COLO668 (cell line): ENCODE measurements around the gene ZNF446.
A peak's percentile ranks its signal among the peaks of the same experiment; 100 is the strongest.
"Not testable (repeated sequence)": the region's sequence is repeated elsewhere in the genome, so short reads cannot be mapped to it uniquely, and the experiment has no call there.

Experiments used
- DNase-seq: peaks from one replicate; lab custom pipeline; 2025; ENCODE audit not compliant: unreplicated experiment; lab: John Stamatoyannopoulos, UW

ZNF446 gene

DNA sequence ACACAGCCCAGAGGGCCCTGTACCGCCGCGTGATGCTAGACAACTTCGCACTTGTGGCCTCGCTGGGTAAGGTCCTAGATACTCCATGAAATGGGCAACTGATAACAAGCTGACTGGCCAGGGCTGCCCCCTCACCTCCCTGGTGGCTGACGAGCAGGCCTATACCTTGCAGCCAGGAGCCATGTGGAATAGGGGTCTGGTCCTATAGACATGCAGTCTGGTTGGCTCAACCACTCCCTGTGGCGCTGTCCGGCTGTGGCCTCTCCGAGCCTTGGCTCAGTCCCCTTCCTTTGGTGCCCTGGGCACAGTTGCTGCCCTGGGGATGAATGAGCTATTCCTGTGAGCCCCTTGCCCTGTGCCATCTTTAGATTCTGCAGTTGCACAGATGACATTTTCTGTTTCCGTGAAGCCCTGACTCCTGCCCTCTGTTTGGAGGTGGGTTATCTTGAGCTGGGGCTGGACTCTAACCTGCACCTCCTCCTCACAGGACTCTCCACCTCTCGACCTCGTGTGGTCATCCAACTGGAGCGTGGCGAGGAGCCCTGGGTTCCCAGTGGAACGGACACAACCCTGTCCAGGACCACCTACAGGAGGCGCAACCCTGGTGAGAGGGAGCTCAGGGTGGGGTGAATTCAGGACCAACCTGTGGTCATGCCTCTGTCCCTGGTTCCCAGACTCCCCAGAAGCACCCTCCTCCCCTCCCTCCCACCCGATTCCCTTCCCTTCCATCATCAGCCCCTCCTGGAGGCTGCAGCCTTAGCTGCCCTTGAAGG lies 6.7 kb upstream of the ZNF446 start:
- no peak for DNase-seq

DNA sequence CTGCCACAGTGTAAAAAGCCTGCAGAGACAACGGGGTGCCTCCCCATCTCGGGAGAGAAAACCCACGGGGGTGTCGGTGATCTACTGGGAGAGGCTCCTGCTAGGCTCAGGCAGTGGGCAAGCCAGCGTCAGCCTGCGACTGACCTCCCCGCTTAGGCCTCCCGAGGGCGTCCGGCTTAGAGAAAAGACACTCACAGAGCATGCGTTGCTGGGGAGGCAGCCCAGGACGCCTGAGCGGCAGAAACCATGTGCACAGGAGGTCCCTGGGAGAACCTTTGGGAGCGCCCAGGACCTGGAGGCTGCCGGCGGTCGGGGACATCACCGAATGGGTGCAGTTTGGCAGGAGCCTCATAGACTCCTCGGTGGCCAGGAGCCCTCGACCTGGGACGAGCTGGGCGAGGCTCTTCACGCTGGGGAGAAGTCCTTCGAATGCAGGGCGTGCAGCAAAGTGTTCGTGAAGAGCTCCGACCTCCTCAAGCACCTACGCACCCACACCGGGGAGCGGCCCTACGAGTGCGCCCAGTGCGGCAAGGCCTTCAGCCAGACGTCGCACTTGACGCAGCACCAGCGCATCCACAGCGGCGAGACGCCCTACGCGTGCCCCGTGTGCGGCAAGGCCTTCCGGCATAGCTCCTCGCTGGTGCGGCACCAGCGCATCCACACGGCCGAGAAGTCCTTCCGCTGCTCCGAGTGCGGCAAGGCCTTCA lies 5.2 kb upstream of the ZNF446 start:
- not testable (repeated sequence) for DNase-seq

DNA sequence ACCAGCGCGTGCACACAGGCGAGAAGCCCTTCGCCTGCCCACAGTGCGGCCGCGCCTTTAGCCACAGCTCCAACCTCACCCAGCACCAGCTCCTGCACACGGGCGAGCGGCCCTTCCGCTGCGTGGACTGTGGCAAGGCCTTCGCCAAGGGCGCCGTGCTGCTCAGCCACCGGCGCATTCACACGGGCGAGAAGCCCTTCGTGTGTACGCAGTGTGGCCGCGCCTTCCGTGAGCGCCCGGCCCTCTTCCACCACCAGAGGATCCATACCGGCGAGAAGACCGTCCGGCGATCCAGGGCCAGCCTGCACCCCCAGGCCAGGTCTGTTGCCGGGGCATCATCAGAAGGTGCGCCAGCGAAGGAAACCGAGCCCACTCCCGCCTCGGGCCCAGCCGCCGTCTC lies 4.4 kb upstream of the ZNF446 start:
- DNase-seq, result no peak

DNA sequence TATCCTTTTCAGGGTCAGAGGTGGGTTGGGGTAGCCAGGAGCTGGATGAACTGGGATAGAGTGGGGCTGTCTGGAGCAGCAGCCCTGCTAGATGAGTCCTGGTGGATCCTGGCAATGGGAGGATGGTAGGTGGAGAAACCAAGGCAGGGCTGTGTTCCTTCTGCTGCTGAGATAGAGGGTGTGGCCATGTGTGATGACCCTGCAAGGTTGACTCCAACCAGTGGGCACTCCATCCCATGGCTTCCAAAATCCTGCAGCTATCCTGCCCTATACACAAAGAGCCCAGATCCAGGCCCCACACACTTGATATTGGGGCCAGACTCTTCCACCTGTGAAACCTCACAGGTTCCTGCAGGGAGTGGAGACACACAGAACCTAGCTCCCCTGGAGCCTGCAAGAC lies 2.4 kb upstream of the ZNF446 start:
- DNase-seq, result no peak

DNA sequence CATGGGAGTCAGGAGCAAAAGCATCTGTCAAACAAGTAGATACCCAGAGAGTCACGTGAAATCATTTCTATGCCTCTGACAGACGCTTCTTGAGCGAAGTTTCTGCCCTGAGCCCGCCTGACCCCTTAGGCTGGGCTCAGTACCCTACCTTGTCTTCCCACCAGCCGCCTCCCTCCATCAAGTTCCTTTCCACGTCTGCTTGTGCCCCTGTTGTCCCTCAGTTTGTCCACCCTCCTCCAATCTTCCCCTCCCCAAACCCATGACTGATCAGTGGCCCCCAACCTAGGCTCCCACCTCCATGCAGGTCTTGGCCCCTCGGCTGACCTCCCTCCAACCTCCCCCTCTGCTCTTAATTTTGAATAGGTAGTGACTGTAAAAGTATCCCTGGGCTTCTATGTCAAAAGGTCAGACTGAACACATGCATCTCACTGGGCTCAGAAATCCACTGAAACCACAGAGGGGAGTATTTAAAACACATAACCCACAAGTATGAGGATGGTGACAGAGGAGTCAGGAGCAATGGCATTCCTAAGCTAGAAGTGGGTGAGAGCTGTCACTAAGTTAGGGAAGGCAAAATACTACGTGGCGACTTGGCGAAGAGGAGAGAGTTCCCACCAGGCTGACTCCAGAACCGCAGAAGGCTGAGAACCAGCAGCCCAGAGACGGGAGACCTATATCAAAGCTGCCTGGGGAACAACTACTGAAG lies 1.7 kb upstream of the ZNF446 start:
- DNase-seq, result no peak

DNA sequence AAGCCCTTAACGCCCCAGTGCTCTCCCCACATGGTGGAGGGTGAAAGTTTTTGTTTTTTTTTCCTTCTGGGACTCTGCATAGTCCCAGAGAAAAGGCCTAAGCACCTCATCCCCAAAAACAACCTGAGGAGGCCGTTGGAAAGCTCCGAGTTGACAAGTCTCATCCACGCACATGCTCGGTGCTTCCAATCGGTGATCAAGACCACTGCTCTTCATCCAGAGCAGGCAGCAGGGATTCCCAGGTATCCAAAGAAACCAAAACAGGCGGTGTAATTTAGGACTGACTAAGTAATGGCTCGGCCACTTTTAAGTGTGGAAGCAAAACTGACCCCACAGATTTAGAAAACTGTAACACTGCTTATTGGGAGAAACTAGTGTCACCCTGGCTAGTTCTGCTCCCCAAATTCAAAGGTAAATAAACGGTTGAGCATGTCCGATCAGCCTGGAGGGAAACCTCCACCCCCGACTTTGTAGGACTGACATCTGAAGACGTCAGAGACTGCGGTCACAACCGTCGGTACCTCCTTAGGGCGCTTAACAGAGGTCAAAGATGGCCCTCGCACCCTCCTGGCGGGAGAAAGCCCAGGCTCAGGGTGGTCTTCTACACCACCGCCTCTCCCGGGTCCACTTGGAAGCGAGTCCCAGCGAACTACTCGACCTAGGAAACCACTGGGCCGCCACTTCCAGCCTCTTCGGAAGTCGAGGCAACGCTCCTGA lies 997 bp upstream of the ZNF446 start:
- no peak for DNase-seq

DNA sequence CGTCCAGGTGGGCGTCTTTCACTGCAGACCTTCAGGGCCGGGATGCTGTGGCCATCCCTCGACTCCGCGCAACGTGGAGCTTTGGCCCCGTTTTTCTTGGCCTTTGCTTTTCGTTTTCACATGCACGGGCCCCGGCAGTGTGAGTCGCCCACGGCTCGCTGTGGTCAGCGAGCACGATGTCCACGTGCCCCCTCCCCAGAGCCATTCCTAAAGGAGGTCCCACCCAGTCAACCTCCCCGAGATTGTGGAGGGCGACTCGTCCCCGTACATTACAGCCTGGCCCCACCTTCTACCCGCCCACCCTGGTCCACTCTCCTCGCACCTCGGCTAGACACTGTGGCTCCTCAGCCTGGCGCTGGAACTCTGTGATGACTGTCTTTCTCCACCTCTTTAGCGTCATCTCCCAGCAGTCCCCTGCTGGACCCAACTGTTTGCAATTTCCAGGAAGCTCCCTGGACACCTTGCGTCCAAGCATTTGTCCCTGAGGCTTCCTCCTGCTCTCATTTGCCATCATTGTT lies 405 bp downstream of the ZNF446 start:
- DNase-seq, result peak; percentile 13

DNA sequence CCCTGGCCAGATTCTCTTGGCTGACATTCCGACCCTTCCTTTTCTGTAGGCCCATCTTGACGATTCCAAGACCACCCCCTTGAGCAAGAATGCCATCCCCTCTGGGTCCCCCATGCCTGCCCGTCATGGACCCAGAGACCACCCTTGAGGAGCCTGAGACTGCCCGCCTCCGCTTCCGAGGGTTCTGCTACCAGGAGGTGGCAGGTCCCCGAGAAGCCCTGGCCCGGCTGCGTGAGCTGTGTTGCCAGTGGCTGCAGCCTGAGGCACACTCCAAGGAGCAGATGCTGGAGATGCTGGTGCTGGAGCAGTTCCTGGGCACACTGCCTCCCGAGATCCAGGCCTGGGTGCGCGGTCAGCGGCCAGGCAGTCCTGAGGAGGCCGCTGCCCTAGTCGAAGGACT lies 978 bp downstream of the ZNF446 start:
- no peak for DNase-seq

DNA sequence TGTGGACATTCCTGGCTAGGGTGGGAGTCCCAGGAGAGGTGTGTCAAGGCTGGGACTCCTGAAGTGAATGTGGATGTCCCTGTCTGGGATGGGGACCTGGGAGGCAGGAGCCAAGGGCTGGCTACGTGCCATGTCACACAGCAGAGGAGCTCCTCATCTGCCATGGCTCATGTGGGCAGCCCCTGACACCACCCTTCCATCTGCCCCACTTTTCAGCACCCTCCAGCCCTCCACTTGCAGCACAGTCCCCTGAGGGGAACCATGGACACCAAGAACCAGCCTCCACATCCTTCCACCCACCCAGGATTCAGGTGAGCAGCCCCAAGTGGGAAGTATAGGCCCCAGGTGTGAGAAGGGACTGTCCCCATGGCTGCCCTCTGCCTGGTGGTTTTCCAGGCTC lies 1.7 kb downstream of the ZNF446 start:
- DNase-seq, result no peak

DNA sequence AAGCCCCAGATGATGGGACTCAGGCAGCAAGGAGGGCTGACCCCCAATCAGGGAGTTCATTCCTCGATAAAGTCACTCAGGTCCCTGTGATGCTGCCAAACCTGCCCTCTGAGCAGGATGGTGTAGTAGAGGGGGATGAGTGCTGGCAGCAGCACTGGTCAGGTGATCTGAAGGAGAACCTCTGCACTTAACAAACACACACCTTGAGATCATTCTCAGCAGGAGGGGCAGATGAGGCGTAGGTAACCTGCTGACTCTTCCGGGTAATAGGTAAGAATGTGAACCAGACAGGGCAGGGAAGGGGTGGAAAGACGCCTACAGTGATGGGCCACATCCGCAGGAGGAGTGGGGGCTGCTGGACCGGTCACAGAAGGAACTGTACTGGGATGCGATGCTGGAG lies 3.2 kb downstream of the ZNF446 start:
- no peak for DNase-seq

DNA sequence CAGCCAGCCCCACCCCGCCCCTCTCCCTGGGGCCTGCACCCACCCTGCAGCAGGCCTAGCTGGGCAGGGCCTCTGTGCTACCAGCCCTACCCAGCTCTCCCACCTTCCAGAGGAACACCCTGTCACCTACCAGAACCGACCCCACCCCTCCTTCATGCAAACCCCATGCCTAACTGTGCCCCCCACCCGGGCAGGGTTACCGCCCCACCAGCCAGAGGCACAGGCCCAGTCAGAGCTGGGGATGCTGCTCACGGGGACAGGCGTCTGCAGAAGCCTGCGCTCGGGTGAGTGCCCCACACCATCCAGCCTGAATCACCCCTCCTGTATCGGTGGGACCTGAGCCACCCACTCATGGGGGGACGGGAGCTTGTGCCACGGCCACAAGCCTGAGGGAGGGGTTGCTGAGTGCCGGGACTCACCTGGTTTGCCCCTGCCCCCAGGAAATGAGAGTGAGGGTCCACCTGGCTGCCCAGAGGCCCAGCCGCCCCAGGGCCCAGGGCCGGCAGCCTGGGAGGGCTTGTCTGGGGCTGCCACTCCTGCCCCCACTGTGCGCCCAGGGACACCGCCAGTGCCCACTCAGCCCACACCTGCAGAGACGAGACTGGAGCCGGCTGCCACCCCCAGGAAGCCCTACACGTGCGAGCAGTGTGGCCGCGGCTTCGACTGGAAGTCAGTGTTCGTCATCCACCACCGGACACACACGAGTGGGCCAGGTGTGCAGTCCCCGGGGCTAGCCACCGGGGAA lies 3.8 kb downstream of the ZNF446 start:
- no peak for DNase-seq

DNA sequence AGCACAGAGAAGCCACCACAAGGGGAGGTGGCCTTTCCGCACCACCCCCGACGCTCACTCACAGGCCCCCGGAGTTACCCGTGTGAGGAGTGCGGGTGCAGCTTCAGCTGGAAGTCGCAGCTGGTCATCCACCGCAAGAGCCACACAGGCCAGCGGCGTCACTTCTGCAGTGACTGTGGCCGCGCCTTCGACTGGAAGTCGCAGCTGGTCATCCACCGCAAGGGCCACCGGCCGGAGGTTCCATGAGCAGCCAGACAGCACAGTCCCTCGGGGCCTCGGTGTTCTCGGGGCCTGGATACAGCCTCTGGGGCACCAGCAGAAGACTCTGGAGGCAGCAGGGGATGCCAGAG lies 4.3 kb downstream of the ZNF446 start:
- no peak for DNase-seq

DNA sequence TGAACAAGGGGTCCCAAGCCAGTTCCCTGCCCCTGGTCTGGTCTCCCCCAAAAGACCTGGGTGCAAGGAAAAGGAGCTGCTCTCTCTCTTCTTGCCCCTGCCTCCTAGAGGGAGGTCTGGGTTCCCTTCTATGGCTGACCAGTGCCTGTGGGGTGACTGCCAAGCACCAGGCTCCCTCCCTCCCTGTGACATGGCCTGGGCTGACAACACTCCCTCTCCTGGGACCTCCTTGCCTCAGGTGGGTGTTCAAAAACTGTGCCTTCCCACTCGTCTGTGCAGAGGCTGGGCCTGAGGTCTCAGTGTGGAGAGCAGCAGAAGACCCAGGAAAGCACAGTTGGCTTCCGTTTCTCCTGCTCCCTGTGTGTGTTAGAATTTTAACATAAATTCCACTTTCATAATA lies 4.7 kb downstream of the ZNF446 start:
- no peak for DNase-seq

DNA sequence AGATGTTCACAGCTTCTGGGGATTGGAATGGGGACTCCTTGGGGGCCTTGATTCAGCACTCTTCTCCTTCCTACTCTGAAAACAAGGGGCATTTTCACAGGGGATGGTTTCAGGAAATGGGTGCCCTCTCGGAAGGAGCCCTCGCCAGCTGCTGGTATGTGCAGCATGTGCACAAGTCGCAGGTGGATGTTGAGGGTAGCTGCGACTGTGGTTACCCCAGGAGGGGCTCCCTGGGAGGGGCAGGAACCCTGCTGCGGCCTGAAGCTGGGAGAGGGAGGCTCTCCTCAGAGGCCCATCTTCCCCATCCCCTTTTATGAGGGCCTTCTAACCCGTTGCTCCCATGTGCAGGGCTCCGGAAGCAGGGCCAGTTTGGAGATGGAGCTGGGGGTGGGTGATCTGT lies 6.2 kb downstream of the ZNF446 start:
- DNase-seq, result no peak

DNA sequence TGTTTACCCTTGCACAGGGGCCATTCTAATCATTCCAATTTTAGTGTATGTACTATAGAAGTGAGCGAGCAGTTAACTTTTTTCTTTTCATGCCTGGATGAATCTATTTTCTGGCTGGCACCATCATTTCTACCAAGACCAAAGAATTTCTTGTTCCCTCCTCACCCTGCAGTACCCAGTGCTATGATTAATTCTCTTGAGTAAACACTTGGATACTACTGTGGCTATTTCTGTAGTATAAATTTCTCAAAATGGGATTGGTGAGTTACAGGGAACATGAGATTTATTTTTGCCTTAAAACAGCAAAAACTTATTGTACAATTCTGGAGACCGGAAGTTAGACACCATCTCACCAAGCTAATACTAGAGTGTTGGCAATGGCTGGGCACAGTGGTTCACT lies 7.6 kb downstream of the ZNF446 start:
- no peak for DNase-seq

DNA sequence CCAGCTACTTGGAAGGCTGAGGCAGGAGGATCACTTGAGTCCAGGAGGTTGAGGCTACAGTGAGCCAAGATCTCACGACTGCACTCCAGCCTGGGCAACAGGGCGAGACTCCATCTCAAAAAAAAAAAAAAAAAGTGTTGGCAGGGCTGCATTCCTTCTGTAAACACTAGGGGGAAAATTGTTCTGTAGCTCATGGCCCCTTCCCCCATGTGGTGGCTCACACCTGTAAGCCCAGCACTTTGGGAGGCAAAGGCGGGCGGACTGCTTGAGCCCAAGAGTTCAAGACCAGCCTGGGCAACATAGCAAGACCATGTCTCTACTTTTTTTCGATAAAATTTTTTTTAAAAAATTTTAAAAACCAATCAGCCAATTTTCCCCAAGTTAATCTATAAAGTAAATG lies 8.2 kb downstream of the ZNF446 start:
- not testable (repeated sequence) for DNase-seq

DNA sequence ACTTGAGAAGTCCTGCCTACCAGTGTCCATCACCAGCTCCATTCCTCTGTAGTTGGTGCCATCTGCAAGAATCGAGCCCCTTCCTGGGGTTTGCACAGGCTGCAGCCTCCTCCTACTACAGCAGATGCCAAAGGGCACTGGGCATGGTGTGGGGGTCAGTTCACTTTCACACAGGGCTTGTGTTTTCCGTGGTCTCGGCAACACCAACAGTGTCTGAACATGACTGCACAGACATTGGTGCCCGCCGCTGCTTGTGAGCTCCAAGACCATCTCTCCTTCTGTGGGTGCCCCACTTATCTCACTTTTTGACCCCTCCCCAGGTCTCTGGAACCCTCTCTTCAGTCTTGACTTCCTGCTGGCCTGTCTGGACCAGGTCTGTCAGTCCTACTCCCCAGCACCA lies 15.2 kb downstream of the ZNF446 start:
- no peak for DNase-seq

DNA sequence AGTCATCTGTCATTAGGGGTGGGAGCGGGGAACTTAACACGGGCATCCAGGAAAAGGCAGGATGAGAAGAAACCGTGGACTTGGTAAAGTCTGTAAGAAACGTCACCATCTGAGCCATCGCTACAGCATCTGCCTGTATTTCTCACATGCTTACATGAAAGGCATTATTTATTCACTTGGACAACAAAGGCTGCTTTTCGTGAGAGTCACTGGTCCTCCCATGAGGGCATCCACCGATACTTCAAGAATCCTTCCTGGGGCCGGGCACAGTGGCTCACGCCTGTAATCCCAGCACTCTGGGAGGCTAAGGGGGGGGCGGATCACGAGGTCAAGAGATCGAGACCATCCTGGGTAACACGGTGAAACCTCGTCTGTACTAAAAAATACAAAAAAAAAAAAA lies 16.1 kb downstream of the ZNF446 start:
- no peak for DNase-seq

DNA sequence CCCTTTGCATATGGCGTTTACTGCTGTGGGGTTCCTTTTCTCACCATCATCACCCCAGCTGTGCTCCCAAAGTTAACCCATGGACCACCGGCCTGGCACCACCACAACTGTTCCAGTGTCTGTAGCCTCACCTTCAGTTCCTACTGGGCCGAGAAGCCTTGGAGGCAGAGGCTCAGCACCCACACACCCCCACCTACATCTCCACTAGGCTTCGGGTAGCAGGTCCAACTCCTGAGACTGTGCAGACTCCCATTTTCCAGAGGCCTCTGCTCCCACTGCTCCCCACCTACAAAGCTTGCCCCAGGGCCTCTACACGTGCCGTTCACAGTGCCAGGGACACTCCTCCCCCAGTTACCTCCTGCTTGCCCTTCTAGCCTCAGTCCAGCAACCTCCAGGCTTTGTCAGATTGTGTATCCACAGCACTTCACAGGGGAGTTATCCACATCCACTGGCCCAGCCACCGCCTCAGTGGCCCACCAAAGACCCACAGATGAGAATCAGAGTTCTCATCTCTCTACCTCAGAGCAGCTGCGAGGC lies 21.6 kb downstream of the ZNF446 start:
- DNase-seq, result no peak

DNA sequence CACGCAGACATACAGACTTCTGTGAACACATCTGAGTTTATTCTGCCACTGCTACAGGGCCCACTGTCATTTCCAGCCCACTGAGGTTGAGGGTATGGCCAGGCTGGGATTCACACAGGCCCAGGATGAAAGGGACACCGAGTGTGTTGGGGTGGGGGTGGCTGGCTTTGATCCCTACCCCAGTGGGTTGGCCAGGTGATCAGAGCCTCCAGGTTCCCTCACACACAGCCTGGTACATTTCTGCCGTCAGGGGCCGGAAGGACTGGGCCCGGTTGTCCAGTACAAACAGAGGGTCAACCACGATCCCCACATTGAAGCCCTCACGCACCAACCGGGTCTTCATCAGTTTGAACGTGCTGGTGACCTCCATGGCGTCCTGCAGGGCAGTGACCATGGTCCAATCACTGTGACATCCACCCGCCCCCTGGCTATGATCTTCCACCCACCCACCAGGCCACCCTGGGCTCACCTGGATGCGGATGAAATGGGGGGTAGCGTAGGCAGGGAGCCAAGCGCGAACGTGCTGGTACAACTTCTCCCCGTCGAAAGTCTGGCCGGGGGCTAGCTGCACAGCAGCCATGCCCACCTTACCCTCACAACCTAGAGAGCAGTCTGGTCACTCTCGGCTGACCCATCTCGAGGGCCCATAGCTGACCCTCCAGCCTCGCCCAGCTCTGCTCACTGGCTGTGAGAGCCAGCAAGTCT lies 22.3 kb downstream of the ZNF446 start:
- no peak for DNase-seq
